Cardiac fibroblast (primary cell): ENCODE results near the gene RFPL3.

ENCODE experiments used
- DNase-seq, 2 donors: peaks; one replicate each; pipeline versions ENCODE4 v3.0.0 to v3.0.0-alpha.2; 2010; ENCODE audit warnings: low read depth in 2 of 2
- H3K4me3 ChIP-seq, 2 donors: replicated peaks in 1 of 2; 1 replicate in 1 of 2; 2 replicates in 1 of 2; pipeline ENCODE4 v1.5.1; 2011; ENCODE audit warnings: low read depth in 2 of 2, low read length in 2 of 2, mild to moderate bottlenecking in 2 of 2, moderate library complexity in 1 of 2
- CTCF ChIP-seq: IDR thresholded peaks from one replicate; pipeline ENCODE4 v1.5.1; 2011; ENCODE audit warnings: low read depth, mild to moderate bottlenecking, low read length, inconsistent platforms

RFPL3 gene

GRCh38 chr22:32328306-32329201 is 29.1 kb upstream of the RFPL3 start:
- no peak overlapping the region for H3K4me3 ChIP-seq
- no peak for TF ChIP-seq CTCF
- DNase-seq: no peak

- no peak overlapping the region for H3K4me3 ChIP-seq
- no peak for TF ChIP-seq CTCF
- no peak for DNase-seq
Observed at GRCh38 chr22:32329202-32329645, 28.4 kb upstream of the RFPL3 start.

- no peak for TF ChIP-seq CTCF
- no peak for DNase-seq
Observed at GRCh38 chr22:32331236-32331917, 26.3 kb upstream of the RFPL3 start.

GRCh38 chr22:32331918-32332725 is 25.5 kb upstream of the RFPL3 start:
- TF ChIP-seq CTCF: no peak
- no peak overlapping the region for H3K4me3 ChIP-seq
- DNase-seq: no peak

More at GRCh38 chr22:32331236-32331917, 26.3 kb upstream of the RFPL3 start:
- H3K4me3 ChIP-seq: no peak overlapping the region

GRCh38 chr22:32333141-32333768 is 24.4 kb upstream of the RFPL3 start:
- DNase-seq: no peak
- no peak for TF ChIP-seq CTCF
- H3K4me3 ChIP-seq: no peak overlapping the region
